Stomach (tissue), 9 donors: ENCODE measurements around the gene CRHR1. TPM values are rescaled to one million over a fixed set of nuclear protein-coding genes. Genes with fewer than 3 reads are reported as not detected.

ENCODE experiments used
- DNase-seq, 2 donors: peaks; one replicate each; pipeline versions ENCODE4 v3.0.0 to v3.0.0-alpha.2; 2013 to 2019
- H3K27ac ChIP-seq, 5 donors: fragments of 200-600 bp in 4 of 5; sonication (generic) in 4 of 5; one replicate each; pipeline ENCODE4 v1.5.1; 2013 to 2019; ENCODE audit warnings: mild to moderate bottlenecking in 1 of 5, moderate library complexity in 1 of 5
- H3K27me3 ChIP-seq, 3 donors: fragments of 200-600 bp; sonication (generic); one replicate each; pipeline ENCODE4 v1.5.1; 2017 to 2019; ENCODE audit warnings: mixed run types in 1 of 3
- H3K36me3 ChIP-seq, 4 donors: fragments of 200-600 bp; sonication (generic); 1 replicate in 3 of 4; 2 replicates in 1 of 4; pipeline ENCODE4 v1.5.1; 2016 to 2019
- H3K4me1 ChIP-seq, 4 donors: fragments of 200-600 bp; sonication (generic); one replicate each; pipeline ENCODE4 v1.5.1; 2016 to 2019
- H3K4me3 ChIP-seq, 4 donors: fragments of 200-600 bp; sonication (generic) in 3 of 4; one replicate each; pipeline ENCODE4 v1.5.1; 2016 to 2019; ENCODE audit warnings: mild to moderate bottlenecking in 1 of 4
- H3K9me3 ChIP-seq, 4 donors: fragments of 200-600 bp; sonication (generic); one replicate each; pipeline ENCODE4 v1.5.1; 2016 to 2019
- CTCF ChIP-seq, 7 experiments: fragments of 450-650 bp in 4 of 7; fragments of 200-600 bp in 3 of 7; sonication (generic) in 3 of 7; IDR thresholded peaks; one replicate each; pipeline ENCODE4 v1.5.1; 2016 to 2019; ENCODE audit warnings: antibody characterized with exemption in 7 of 7, control low read depth in 2 of 7, mild to moderate bottlenecking in 1 of 7
- EP300 ChIP-seq: sonication (generic); formaldehyde crosslinking; IDR thresholded peaks from one replicate; pipeline ENCODE4 v1.6.1; 2017; ENCODE audit warnings: antibody characterized with exemption
- POLR2A ChIP-seq, 4 donors: fragments of 450-650 bp; IDR thresholded peaks; one replicate each; pipeline ENCODE4 v1.6.1; 2016; ENCODE audit warnings: antibody characterized with exemption in 4 of 4, control low read depth in 2 of 4, mild to moderate bottlenecking in 1 of 4, moderate library complexity in 1 of 4
- POLR2AphosphoS5 ChIP-seq, 3 donors: sonication (generic); formaldehyde crosslinking; IDR thresholded peaks; one replicate each; pipeline ENCODE4 v1.6.1; 2016; ENCODE audit warnings: antibody characterized with exemption in 3 of 3
- WGBS, 5 donors: extraction: QIAGEN DNeasy Blood & Tissue Kit in 3 of 5; methylation state at CpG; one replicate each; pipeline versions ENCODE4 v1.1.5 to v1.1.7; 2013 to 2018; 5-methylcytosine and 5-hydroxymethylcytosine counted together
- intact Hi-C: fragments of 100-400 bp; cut with DNase I; formaldehyde crosslinking; loops from one replicate; pipeline ENCODE4 v1.15.1; 2023; ENCODE audit warnings: low total_unique reads
- polyA plus RNA-seq, 3 donors: library from polyadenylated mRNA; stranded (reverse); fragments of 200-250 nt; gene quantifications; one replicate each; pipeline ENCODE4 v1.2.3, GENCODE V29; 2013
- total RNA-seq, 5 donors: library from RNA; depleted of rRNA; stranded (reverse); fragments of >200 nt; gene quantifications; one replicate each; pipeline versions ENCODE4 v1.1.0 to v1.2.3, GENCODE V29; 2014 to 2016
- donor health status: healthy with polysubstance abuse.
- donor health status: Bipolar disorder and iron deficiency.
- donor health status: healthy.

CRHR1 gene
- total and polyA plus RNA-seq, 8 donors: not detected

- WGBS, 5 donors: 27 to 65% (median 57%) methylated on average over 2 to 6 of the region's 6 CpGs
- intact Hi-C loops: no loop called here
- Histone ChIP-seq H3K27ac (no peak overlapping the region), H3K27me3 (peaks cover 7 to 89% (median 7%) of the 10 kb centered on the region in 3 donors), H3K4me3 (no peak overlapping the region), H3K4me1 (no peaks in the 10 kb centered on the region), H3K9me3 (no peaks in the 10 kb centered on the region), H3K36me3 (no peaks in the 10 kb centered on the region)
- TF ChIP-seq POLR2A (IDR thresholded peaks at IDR 0.05) (no peak), EP300 (no peak), POLR2AphosphoS5 (IDR thresholded peaks at IDR 0.05) (no peak), CTCF (IDR thresholded peaks at IDR 0.05) (no peak)
- peak in 1 of 2 donors; percentile 71 for DNase-seq
These were observed 36.2 kb upstream of the CRHR1 start for GRCh38 chr17:45747911-45748310.

- no peaks in the 10 kb centered on the region for H3K4me1 ChIP-seq
- no peak for TF ChIP-seq POLR2AphosphoS5 (IDR thresholded peaks at IDR 0.05)
- no peak for TF ChIP-seq CTCF (IDR thresholded peaks at IDR 0.05)
- TF ChIP-seq EP300: no peak
- no peak for TF ChIP-seq POLR2A (IDR thresholded peaks at IDR 0.05)
- no peak overlapping the region for H3K4me3 ChIP-seq
- DNase-seq: no peak
- intact Hi-C loops: no loop called here
- H3K27me3 ChIP-seq: peaks cover 7 to 89% (median 9%) of the 10 kb centered on the region in 3 donors
- 50 to 61% (median 54%) methylated on average over 11 of the region's 11 CpGs for WGBS, 5 donors
- H3K9me3 ChIP-seq: no peaks in the 10 kb centered on the region
- no peaks in the 10 kb centered on the region for H3K36me3 ChIP-seq
- H3K27ac ChIP-seq: no peak overlapping the region
These were observed 35.3 kb upstream of the CRHR1 start for GRCh38 chr17:45748731-45749310.

GRCh38 chr17:45749831-45750335 is 34.2 kb upstream of the CRHR1 start:
- Histone ChIP-seq H3K4me1 (no peaks in the 10 kb centered on the region), H3K9me3 (no peaks in the 10 kb centered on the region), H3K27ac (no peak overlapping the region), H3K36me3 (no peaks in the 10 kb centered on the region), H3K4me3 (no peak overlapping the region), H3K27me3 (peaks cover 0 to 89% (median 10%) of the 10 kb centered on the region in 3 donors)
- intact Hi-C loops: no loop called here
- WGBS, 5 donors: 81 to 100% (median 96%) methylated on average over 4 of the region's 4 CpGs
- no peak for DNase-seq
- TF ChIP-seq POLR2A (IDR thresholded peaks at IDR 0.05) (no peak), POLR2AphosphoS5 (IDR thresholded peaks at IDR 0.05) (no peak), EP300 (no peak), CTCF (IDR thresholded peaks at IDR 0.05) (no peak)

GRCh38 chr17:45750779-45751440 is 33.2 kb upstream of the CRHR1 start:
- H3K4me3 ChIP-seq: no peak overlapping the region
- H3K36me3 ChIP-seq: no peaks in the 10 kb centered on the region
- no peaks in the 10 kb centered on the region for H3K4me1 ChIP-seq
- no peaks in the 10 kb centered on the region for H3K9me3 ChIP-seq
- DNase-seq: no peak
- H3K27ac ChIP-seq: no peak overlapping the region
- WGBS, 5 donors: 76 to 86% (median 82%) methylated on average over 14 to 15 of the region's 15 CpGs
- peaks cover 0 to 89% (median 19%) of the 10 kb centered on the region in 3 donors for H3K27me3 ChIP-seq
- intact Hi-C loops: no loop called here
- TF ChIP-seq CTCF (IDR thresholded peaks at IDR 0.05) (no peak), POLR2A (IDR thresholded peaks at IDR 0.05) (no peak), POLR2AphosphoS5 (IDR thresholded peaks at IDR 0.05) (no peak), EP300 (no peak)
